ENCODE data around the gene ATAD3B. TPM values are rescaled to one million over a fixed set of nuclear protein-coding genes. Genes with fewer than 3 reads are reported as not detected.
"Not testable (repeated sequence)": the region's sequence is repeated elsewhere in the genome, so short reads cannot be mapped to it uniquely, and the experiment has no call there.

Gene ATAD3B
- total RNA-seq, 1 donor from 2014 or later, result 9.5 TPM

DNA sequence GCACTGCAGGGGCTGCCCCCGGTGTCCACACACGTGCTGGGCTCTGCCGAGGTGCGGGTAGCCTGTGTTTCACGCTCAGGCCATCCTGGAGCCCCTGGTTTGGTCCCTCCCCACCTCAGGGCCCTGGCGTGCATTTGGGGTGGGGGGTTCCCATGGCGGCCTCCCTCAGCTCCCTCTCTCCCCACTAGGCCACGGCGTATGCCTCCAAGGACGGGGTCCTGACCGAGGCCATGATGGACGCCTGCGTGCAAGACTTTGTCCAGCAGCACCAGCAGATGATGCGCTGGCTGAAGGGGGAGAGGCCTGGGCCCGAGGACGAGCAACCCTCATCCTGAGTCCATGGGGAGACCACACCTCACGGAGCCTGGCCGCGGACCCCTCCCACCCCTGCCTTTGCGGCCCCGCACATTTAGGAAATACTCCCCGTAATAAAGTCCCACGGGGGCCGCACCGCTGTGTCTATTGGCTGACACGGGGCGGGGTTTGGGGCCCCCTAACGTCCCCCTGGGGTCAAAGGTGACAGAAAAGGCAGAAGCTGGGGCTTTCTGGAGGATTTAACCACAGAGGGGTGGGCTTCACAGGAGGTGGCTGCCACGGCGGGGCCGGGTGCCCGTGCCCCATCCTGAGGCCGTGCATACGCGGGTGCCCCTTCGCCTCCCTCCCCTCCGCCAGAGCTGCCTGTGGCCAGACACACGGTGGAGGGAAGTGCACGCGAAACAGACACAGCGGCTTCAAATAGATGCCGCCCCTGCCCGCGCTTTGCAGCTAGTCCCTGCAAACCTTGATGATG, 3.2 kb upstream of the ATAD3B start:
- ATAC-seq, DNase-seq: not testable (repeated sequence)

DNA sequence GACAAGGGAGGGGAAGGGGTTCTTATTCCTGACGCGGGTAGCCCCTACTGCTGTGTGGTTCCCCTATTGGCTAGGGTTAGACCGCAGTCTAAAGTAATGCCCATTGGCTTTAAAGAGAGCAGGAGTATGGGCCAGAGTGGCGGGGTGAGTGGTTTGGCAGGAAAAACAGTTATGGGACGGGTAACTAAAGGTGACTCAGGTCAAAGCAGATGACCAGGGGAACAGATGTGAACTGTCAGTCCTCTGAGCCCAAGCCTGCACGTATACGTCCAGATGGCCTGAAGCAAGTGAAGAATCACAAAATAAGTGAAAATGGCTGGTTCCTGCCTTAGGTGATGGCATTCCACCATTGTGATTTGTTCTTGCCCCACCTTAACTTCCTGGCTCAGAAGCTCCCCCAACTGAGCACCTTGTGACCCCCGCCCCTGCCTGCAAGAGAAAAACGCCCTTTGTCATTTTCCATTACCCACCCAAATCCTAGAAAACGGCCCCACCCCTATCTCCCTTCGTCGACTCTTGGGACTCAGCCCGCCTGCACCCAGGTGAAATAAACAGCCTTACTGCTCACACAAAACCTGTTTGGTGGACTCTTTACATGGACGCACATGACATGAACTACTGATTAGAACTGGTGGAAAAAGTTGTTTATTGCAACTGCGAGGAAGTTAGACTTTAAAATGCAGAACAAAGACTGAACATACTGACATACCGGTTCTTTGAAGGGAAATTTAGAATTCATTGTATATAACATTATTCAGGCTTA, 758 bp upstream of the ATAD3B start:
- no peak for DNase-seq
- intact Hi-C loops (cut with micrococcal nuclease), result no loop called here
- ATAC-seq, result peak; percentile 7

More for the DNA sequence above, 3.2 kb upstream of the ATAD3B start:
- intact Hi-C loops (cut with micrococcal nuclease), result not testable (repeated sequence)

DNA sequence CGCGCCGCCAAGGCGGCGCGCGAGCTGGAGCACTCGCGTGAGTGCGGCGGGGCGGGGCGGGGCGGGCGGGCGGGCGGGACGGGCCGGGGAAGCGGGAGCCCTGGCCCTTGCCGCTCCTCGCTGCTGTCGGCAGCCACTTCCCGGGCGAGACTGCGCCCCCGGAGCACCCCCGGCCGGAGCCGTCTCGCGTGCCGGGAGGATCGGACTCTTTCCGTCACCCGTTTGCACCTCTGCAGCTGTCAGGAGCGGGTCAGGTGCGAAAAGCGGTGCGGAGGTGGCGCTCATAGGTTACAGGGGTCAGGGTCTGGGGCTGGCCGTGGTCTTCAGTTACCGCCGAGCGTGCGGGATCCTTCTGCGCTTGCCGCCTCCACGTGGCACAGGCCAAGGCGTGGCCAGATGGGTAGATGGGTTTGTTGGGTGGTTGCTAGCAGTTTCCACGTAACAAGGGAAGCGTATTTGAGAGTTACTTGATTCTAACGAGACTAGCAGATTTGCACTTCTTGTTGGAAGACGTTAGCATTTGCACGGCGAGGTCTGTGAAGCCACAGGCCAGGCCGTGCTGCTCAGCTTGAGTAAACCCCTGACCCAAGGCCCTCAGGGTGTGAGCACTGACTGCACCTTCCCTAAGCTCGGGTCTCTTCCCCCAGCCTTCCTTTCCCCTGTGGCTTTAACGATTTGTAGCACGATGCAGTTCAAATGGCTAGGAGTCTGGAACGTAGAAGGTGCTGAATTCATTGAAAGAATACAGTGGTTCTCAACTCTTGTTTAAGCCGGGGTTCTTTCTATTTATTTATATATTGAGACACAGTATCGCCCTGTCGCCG, 700 bp downstream of the ATAD3B start:
- intact Hi-C loops (cut with micrococcal nuclease); ATAC-seq: not testable (repeated sequence)

DNA sequence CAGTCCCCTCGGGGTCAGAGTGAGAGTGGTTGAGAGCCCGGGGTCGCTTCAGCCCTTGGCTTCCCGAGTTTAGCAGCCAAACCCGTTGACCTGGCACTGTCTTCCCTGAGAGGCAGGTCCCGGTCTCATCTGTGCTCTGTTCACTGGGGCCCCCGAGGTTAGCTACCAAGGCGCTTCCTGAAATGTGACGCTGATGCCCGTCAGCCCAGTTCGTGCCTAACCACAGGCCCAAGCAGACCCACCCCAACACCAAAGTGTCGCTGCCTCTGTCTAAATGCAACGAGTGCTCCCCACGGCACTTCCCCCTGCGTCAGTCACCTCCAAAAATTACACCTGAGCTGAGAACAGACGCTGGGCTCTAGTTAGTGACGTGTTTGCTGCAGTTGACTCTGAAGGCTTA, 4.4 kb downstream of the ATAD3B start:
- ATAC-seq; DNase-seq; intact Hi-C loops (cut with micrococcal nuclease): not testable (repeated sequence)

More for the DNA sequence above, 700 bp downstream of the ATAD3B start:
- DNase-seq, result not testable (repeated sequence)

DNA sequence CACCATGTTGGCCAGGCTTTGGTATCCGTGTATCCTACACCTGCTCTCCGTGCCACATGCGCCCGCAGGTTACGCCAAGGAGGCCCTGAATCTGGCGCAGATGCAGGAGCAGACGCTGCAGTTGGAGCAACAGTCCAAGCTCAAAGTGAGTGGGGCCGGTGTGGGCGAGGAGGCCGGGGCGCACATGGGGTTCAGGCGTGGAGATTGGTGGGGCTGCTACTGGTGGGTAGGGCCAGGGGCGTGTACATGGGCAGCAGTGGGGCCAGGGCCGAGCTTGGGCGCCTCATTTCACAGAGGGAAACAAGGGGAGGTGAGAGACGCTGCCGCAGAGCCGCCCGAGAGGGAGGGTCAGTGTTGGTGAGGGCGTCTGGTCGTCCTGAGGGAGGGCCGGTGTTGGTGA, 5.6 kb downstream of the ATAD3B start:
- no peak for ATAC-seq
- DNase-seq, result no peak
- intact Hi-C loops (cut with micrococcal nuclease), result no loop called here

DNA sequence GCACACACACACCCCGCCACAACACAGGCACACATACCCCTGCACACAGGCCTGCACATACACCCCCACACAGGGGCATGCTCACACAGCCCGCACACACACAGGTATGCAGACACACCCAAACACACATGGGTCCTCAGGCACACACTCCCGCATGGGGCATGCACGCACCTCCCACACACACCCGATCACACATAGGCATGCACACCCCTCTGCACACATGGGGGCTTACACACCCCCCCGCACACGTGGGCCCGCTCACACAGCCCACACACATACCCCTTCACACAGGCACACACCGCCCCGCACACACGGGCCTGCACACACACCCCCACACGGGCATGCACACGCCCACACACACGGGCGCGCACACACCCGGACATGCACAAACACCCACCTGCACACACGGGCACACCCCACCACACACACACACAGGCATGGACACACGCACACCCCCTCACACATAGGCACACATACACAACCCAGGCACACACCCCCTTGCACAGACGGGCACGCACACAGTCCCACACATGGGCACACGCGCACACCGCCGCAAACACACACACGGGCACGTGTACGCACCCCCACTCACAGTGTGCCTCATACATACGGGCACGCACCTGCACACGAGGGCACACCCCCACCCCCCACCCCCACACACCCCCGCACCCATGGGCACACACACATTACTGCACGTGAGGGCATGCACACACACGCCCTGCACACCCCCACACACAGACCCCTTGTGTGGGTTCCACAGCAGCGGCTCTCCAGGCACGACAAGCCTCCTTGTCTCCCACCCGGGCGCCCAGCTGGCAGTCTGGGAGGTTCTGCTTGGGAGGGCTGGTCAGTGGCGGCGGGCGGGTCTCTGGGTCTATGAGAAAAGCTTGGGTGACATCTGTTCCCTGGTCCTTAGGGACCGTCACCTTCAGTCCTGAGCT, 8.3 kb downstream of the ATAD3B start:
- intact Hi-C loops (cut with micrococcal nuclease), result no loop called here
- no peak for DNase-seq
- no peak for ATAC-seq

DNA sequence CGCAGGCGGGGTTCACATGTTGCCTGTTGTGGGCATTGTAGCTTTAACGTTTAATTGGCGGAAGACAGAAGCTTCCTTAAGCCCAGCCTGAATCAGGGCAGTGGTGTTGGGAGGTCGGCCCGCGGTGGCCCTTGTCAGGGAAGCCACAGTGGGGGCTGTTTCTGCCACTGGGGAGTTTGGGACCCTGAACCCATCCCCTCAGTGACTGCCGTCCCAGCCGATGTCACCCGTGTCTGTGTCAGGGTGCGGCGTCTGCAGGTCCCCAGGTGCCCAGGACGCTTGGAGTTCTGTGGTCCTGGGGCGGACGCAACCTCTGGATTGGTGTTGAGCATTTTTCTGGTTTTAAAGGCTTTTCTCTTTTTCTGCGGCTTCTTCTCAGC, 8.9 kb downstream of the ATAD3B start:
- intact Hi-C loops (cut with micrococcal nuclease), result not testable (repeated sequence)

DNA sequence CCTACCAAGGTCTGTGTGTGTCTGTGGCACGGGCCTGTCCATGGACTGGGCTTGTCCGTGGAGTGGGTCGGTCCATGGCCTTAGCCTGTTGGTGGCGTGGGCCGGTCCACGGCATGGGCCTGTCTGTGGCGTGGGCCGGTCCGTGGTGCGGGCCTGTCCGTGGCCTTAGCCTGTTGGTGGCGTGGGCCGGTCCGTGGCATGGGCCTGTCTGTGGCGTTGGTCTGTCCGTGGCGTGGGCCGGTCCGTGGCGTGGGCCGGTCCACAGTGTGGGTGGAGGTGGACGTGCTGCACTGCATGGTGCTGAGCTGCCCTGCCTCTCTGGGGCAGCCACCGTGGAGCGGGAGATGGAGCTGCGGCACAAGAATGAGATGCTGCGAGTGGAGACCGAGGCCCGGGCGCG, 10.2 kb downstream of the ATAD3B start:
- intact Hi-C loops (cut with micrococcal nuclease); ATAC-seq; DNase-seq: not testable (repeated sequence)

More for the DNA sequence above, 8.9 kb downstream of the ATAD3B start:
- not testable (repeated sequence) for ATAC-seq, DNase-seq

DNA sequence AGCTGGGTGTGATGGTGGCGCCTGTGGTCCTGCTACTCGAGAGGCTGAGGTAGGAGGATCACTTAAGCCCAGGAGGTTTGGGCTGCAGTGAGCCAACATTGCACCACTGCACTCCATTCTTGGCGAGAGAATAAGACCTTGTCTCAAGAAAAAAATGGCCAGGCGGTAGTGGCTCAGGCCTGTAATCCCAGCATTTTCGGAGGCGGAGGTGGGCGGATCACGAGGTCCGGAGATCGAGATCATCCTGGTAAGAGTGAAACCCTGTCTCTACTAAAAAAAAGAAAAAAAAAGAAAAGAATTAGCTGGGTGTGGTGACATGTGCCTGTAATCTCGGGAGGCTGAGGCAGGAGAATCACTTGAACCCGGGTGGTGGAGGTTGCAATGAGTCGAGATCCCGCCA, 11.3 kb downstream of the ATAD3B start:
- no peak for DNase-seq
- ATAC-seq, result no peak
- intact Hi-C loops (cut with micrococcal nuclease), result no loop called here

DNA sequence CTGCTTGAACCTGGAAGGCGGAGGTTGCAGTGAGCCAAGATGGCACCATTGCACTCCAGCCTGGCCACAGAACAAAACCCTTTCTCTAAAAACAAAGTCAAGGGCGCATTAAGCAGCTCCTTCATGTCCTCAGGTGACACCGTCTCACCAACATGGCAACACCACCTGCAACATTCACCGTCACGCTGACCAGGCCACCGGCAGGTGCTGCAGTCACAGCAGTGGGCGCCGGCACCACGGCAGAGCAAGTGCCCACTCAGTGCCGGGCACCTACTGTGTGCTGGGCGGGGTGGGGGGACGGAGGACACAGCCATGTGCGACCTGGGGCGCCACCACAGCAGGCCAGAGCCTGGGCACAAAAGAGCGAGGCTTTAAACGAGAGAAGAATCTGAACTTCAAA, 12.1 kb downstream of the ATAD3B start:
- ATAC-seq (no peak), DNase-seq (no peak)
- intact Hi-C loops (cut with micrococcal nuclease), result no loop called here

DNA sequence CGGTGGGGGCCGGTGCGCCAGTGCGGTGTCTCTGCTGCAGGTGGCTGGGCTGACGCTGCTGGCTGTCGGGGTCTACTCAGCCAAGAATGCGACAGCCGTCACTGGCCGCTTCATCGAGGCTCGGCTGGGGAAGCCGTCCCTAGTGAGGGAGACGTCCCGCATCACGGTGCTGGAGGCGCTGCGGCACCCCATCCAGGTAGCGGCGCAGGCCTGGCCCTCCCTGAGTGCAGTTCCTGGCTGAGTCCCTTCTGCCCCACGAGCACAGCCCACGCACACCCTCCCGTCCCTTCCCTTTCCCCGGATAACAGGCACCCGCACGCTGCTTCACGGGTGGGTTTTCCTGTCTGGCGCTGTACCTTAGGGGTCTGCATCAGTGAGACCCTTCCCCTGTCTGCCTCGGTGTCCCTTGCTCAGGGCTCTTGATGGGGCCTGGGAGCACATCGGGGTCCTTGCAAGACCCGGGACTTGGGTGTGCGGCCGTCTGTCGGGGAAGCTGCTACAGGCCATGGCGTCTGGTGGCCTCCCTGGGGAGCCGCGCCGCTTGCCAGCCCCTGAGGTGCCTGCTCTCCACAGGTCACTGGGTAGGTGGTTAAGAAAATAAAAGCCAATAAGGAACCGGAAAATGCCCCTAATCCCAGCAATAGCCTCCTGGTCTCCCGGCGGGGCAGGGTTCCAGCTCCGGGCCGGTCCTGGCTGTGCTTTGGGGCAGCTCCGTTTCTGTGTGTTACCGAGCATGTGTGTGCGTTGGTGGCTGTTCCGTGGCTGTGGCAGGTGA, 13.6 kb downstream of the ATAD3B start:
- DNase-seq; intact Hi-C loops (cut with micrococcal nuclease); ATAC-seq: not testable (repeated sequence)

DNA sequence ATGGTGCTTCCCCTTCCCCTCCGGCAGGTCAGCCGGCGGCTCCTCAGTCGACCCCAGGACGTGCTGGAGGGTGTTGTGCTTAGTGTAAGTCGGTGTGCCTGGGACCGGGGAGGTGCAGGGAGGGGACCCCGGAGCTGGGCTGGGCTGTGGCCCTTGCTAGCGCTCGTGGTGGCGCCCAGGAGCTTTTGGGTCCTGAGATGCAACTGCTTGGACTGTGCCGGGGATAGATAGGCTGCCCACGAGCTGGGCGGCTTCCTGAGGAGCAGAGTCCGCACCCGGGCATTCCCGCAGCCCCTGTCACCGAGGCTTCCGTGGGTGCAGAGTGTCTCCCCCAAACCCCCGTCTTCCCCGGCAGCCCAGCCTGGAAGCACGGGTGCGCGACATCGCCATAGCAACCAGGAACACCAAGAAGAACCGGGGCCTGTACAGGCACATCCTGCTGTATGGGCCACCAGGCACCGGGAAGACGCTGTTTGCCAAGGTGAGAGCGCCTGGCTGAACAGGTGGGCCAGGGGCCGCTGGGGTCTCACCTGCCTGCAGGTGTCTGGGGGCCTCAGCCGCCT, 14.3 kb downstream of the ATAD3B start:
- ATAC-seq; intact Hi-C loops (cut with micrococcal nuclease); DNase-seq: not testable (repeated sequence)

DNA sequence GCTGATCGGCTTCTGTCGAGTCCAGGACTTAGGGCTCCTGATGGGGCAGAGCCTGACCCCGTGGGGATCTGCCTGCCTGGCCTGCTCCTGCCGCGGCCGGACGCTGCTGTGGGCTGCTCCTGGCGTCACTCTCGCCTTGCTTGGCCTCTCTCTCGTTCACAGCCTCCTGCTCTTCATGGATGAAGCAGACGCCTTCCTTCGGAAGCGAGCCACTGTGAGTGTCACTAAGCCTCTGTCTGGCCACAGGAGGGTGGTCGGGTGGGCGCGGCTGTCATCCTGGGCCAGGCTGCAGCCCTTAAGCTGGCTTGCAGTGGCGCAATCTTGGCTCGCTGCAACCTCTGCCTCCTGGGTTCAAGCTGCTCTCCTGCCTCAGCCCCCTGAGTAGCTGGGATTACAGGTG, 16.1 kb downstream of the ATAD3B start:
- ATAC-seq, result no peak
- DNase-seq, result no peak
- intact Hi-C loops (cut with micrococcal nuclease), result no loop called here

DNA sequence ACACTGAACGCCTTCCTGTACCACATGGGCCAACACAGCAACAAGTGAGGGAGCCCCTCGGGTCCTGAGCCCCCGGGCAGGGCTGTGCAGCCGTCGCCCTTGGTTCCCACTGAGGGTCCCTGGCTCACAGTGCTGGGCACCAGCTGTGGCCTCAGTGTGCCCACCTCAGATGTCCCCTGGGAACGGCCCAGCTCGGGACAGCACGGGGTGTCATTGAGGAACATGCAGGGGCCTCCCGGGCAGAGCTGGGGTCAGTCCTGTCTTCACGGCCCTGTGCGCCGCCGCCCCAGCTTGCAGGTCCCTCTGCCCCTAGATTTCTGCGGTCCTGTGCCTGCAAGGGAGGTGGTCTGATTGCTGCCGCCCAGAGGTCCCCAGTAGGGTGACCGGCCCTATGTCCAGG, 17.7 kb downstream of the ATAD3B start:
- DNase-seq, result no peak

DNA sequence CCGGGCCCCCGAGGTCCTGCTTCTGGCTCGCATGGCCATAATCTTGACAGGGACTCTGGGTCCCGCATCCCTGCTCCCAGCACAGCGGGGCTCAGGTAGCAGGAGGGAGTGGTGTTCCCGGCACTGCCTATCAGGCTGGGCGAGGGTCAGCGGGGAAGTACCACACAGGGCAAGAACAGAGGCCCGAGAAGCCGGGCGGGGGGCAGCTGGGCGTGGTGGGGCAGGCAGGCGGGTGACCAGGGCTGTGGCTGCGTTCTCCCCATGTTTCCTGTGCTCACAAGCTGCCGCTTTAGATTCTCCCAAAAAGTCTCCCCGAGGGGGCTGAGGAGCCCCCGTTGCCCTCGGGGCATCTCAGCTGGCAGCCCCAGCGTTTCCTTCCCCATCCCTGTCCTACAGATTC, 18.3 kb downstream of the ATAD3B start:
- DNase-seq, result no peak
- no peak for ATAC-seq
- intact Hi-C loops (cut with micrococcal nuclease), result no loop called here

More for the DNA sequence above, 17.7 kb downstream of the ATAD3B start:
- intact Hi-C loops (cut with micrococcal nuclease), result no loop called here
- ATAC-seq, result no peak

DNA sequence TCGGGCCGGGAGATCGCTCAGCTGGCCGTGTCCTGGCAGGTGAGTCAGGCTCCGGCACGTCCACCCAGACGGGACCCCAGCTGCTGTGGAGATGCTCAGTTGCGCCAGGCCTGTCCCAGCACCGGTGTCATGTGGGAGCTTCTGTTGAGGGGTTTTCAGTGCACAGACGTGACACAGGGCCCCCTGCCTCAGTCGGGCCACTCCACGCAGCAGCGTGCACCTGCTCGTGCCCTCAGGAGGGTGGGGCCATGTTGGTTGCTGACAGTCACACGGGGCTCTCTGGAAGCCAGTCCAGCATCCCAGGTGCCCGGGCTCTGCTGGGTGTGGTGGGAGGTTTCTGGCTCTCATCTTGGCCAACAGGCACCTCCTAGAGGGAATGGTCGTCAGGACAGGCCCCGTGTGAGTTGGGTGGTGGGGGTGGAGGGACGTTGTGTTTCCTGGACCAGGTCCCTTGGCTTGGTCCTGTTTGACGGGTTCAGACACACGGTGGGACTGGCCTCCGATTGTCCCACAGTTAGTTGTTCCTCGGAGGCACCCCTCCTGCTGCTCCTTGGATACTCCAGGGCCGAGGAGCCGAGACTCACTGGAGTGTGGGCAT, 19.2 kb downstream of the ATAD3B start:
- intact Hi-C loops (cut with micrococcal nuclease), result no loop called here
- ATAC-seq, result no peak
- DNase-seq, result no peak

DNA sequence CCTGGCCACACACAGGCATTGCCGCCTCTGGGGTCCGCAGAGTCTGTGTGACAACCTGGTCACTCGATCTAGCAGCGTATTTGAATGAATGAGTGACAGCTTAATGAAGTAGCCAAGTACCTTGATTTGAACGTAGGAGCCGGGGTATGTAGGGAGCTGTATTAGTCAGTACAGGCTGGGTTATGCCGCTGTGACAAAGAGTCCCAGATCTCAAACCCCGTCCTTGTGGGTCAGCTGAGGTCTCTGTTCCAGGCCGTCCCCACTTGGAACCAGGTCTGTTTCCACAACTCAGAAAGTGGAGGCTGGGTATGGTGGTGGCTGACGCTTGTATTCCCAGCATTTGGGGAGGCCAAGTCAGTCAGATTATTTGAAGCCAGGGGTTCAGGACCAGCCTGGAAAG, 20.0 kb downstream of the ATAD3B start:
- no peak for DNase-seq
- intact Hi-C loops (cut with micrococcal nuclease), result no loop called here
- no peak for ATAC-seq
